Measurements from ENCODE around the gene PSG7.
"Not testable (repeated sequence)": the region's sequence is repeated elsewhere in the genome, so short reads cannot be mapped to it uniquely, and the experiment has no call there.

Gene PSG7

DNA sequence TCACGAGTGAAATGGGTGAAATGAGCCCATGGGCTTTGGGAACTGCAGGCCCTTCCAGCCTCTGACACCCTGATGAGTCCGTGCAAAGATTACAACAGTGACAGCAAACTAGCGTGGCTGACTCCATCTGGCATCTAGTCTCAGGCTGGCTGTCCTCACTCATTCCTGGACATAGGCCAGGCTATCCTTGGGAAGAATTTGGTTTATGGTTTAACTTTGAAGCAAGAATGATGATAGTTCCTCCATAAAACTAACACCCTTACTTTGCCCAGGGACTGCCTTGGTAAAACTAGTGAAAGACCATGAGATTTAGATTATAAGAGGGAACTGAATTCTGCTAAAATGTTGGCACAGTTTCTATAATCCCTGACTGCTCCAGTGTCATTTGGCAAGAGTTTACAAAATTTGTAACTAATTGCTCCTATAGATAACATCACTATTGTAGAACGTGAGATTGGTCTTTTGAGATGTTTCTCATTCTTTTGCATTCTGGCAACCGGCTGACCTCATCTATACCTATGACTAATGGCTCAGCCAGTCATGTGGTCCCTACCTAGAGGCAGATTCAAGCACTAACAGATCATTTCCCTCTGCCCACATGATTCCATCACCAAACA lies 4.4 kb downstream of the PSG7 start:
- not testable (repeated sequence) for H3K9me2 ChIP-seq (replicated peaks; ENCODE audit: insufficient read depth, low read length); H3K4me2 ChIP-seq (ENCODE audit: low read depth, low read length, poor library complexity, severe bottlenecking); H3K27ac ChIP-seq (ENCODE audit: low read depth, low read length); H3K27me3 ChIP-seq (ENCODE audit: low read length); H2AFZ ChIP-seq (ENCODE audit: low read depth, low read length, severe bottlenecking); H3K4me3 ChIP-seq (ENCODE audit: insufficient read depth, low read length, poor library complexity, severe bottlenecking); H4K20me1 ChIP-seq (ENCODE audit: low read depth, low read length); H3F3A ChIP-seq (ENCODE audit: insufficient read depth); H3K9ac ChIP-seq (ENCODE audit: low read length); H3K9me3 ChIP-seq (ENCODE audit: insufficient read depth, low read length); H3K79me2 ChIP-seq (ENCODE audit: insufficient read depth, low read length); H3K36me3 ChIP-seq (ENCODE audit: low read length)

GRCh38 chr19:42930214-42930613 lies 6.8 kb downstream of the PSG7 start:
- H3F3A ChIP-seq (ENCODE audit: insufficient read depth); H3K27ac ChIP-seq (ENCODE audit: low read depth, low read length); H3K79me2 ChIP-seq (ENCODE audit: insufficient read depth, low read length); H4K20me1 ChIP-seq (ENCODE audit: low read depth, low read length); H3K9ac ChIP-seq (ENCODE audit: low read length); H3K9me3 ChIP-seq (ENCODE audit: insufficient read depth, low read length); H3K4me2 ChIP-seq (ENCODE audit: low read depth, low read length, poor library complexity, severe bottlenecking); H3K27me3 ChIP-seq (ENCODE audit: low read length); H3K36me3 ChIP-seq (ENCODE audit: low read length); H3K9me2 ChIP-seq (replicated peaks; ENCODE audit: insufficient read depth, low read length); H3K4me3 ChIP-seq (ENCODE audit: insufficient read depth, low read length, poor library complexity, severe bottlenecking); H2AFZ ChIP-seq (ENCODE audit: low read depth, low read length, severe bottlenecking): not testable (repeated sequence)

DNA sequence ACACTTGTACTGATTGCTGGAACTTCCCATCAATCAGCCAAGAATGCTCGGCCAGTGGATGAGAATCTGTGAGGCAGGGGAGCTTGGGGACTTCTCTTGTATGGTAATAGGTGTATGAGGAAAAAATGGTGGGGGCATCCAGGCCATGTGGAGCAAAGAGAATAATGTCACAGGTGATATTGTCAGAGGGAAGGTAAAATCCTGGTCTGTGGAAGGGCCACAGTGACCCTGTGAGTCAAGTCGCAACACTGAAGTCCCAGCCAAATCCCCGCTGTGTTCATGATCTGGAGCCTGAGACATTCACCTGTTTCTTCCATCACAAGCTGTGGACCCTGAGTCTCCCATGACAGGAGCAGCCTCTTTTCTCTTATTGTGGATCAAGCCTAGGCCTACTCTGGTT lies 8.1 kb downstream of the PSG7 start:
- Histone ChIP-seq H3K4me2 (ENCODE audit: low read depth, low read length, poor library complexity, severe bottlenecking) (no peak overlapping the region), H3K9me3 (ENCODE audit: insufficient read depth, low read length) (no peaks in the 10 kb centered on the region), H3K4me3 (ENCODE audit: insufficient read depth, low read length, poor library complexity, severe bottlenecking) (no peak overlapping the region), H3K36me3 (ENCODE audit: low read length) (no peaks in the 10 kb centered on the region), H3K27me3 (ENCODE audit: low read length) (no peaks in the 10 kb centered on the region), H3K9ac (ENCODE audit: low read length) (no peak overlapping the region), H3K79me2 (ENCODE audit: insufficient read depth, low read length) (no peaks in the 10 kb centered on the region), H2AFZ (ENCODE audit: low read depth, low read length, severe bottlenecking) (no peak overlapping the region), H3K27ac (ENCODE audit: low read depth, low read length) (no peak overlapping the region), H3K9me2 (replicated peaks; ENCODE audit: insufficient read depth, low read length) (no peaks in the 10 kb centered on the region), H3F3A (ENCODE audit: insufficient read depth) (no peaks in the 10 kb centered on the region), H4K20me1 (ENCODE audit: low read depth, low read length) (no peaks in the 10 kb centered on the region)
- no peak for TF ChIP-seq EZH2phosphoT487 (conservative IDR thresholded peaks at IDR 0.05; ENCODE audit: low read length)
- TF ChIP-seq, protein P1, sequence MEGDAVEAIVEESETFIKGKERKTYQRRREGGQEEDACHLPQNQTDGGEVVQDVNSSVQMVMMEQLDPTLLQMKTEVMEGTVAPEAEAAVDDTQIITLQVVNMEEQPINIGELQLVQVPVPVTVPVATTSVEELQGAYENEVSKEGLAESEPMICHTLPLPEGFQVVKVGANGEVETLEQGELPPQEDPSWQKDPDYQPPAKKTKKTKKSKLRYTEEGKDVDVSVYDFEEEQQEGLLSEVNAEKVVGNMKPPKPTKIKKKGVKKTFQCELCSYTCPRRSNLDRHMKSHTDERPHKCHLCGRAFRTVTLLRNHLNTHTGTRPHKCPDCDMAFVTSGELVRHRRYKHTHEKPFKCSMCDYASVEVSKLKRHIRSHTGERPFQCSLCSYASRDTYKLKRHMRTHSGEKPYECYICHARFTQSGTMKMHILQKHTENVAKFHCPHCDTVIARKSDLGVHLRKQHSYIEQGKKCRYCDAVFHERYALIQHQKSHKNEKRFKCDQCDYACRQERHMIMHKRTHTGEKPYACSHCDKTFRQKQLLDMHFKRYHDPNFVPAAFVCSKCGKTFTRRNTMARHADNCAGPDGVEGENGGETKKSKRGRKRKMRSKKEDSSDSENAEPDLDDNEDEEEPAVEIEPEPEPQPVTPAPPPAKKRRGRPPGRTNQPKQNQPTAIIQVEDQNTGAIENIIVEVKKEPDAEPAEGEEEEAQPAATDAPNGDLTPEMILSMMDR (IDR thresholded peaks at IDR 0.05; ENCODE audit: insufficient read depth, low read length, poor library complexity, severe bottlenecking): no peak

- no peak overlapping the region for H3K9ac ChIP-seq (ENCODE audit: low read length)
- no peak overlapping the region for H3K4me2 ChIP-seq (ENCODE audit: low read depth, low read length, poor library complexity, severe bottlenecking)
Observed at GRCh38 chr19:42926781-42927180, 10.2 kb downstream of the PSG7 start.

More at GRCh38 chr19:42926781-42927180, 10.2 kb downstream of the PSG7 start:
- H3K9me3 ChIP-seq (ENCODE audit: insufficient read depth, low read length): no peaks in the 10 kb centered on the region
- no peak overlapping the region for H2AFZ ChIP-seq (ENCODE audit: low read depth, low read length, severe bottlenecking)
- H3K4me3 ChIP-seq (ENCODE audit: insufficient read depth, low read length, poor library complexity, severe bottlenecking): no peak overlapping the region
- H3K9me2 ChIP-seq (replicated peaks; ENCODE audit: insufficient read depth, low read length): no peaks in the 10 kb centered on the region
- H3K27ac ChIP-seq (ENCODE audit: low read depth, low read length): no peak overlapping the region
- no peaks in the 10 kb centered on the region for H3K27me3 ChIP-seq (ENCODE audit: low read length)
- TF ChIP-seq EZH2phosphoT487 (conservative IDR thresholded peaks at IDR 0.05; ENCODE audit: low read length): no peak
- TF ChIP-seq, protein P1 (IDR thresholded peaks at IDR 0.05; ENCODE audit: insufficient read depth, low read length, poor library complexity, severe bottlenecking): no peak
- H3K79me2 ChIP-seq (ENCODE audit: insufficient read depth, low read length): no peaks in the 10 kb centered on the region
- no peaks in the 10 kb centered on the region for H3F3A ChIP-seq (ENCODE audit: insufficient read depth)
- no peaks in the 10 kb centered on the region for H4K20me1 ChIP-seq (ENCODE audit: low read depth, low read length)
- H3K36me3 ChIP-seq (ENCODE audit: low read length): no peaks in the 10 kb centered on the region

Measured in SU-DHL-6 (cell line).